LNCaP clone FGC (cell line): ENCODE data around the gene GPR17.

Experiments used
- DNase-seq: peaks from one replicate; pipeline ENCODE4 v3.0.0-alpha.2; 2011; ENCODE audit warnings: low read depth
- H3K4me3 ChIP-seq: 2 replicates; pipeline ENCODE4 v1.5.1; 2011; ENCODE audit warnings: mild to moderate bottlenecking, low read depth, low read length, control low read depth
- CTCF ChIP-seq: IDR thresholded peaks from 2 replicates; pipeline ENCODE4 v1.5.1; 2012; ENCODE audit warnings: mild to moderate bottlenecking; ENCODE audit not compliant: control insufficient read depth, insufficient read depth; ENCODE audit errors: extremely low read depth

Gene GPR17

GRCh38 chr2:127688405-127688804, 42.5 kb downstream of the GPR17 start:
- no peak for TF ChIP-seq CTCF
- no peak overlapping the region for H3K4me3 ChIP-seq
- DNase-seq, result no peak

GRCh38 chr2:127690696-127691095, 44.7 kb downstream of the GPR17 start:
- H3K4me3 ChIP-seq, result no peak overlapping the region
- no peak for DNase-seq
- no peak for TF ChIP-seq CTCF

- no peak for TF ChIP-seq CTCF
- DNase-seq, result no peak
- no peak overlapping the region for H3K4me3 ChIP-seq
Measured at GRCh38 chr2:127694986-127695385, 49.0 kb downstream of the GPR17 start.

GRCh38 chr2:127695491-127696472, 49.8 kb downstream of the GPR17 start:
- H3K4me3 ChIP-seq, result no peak overlapping the region
- no peak for DNase-seq
- TF ChIP-seq CTCF, result no peak

- no peak overlapping the region for H3K4me3 ChIP-seq
- DNase-seq, result no peak
- TF ChIP-seq CTCF, result no peak
Measured at GRCh38 chr2:127697482-127698180, 51.7 kb downstream of the GPR17 start.

- no peak for TF ChIP-seq CTCF
- no peak overlapping the region for H3K4me3 ChIP-seq
- DNase-seq, result no peak
Measured at GRCh38 chr2:127698553-127699355, 52.8 kb downstream of the GPR17 start.
